ENCODE measurements around the gene CHSY1.

- TF ChIP-seq ZNF274 (IDR thresholded peaks at IDR 0.05; ENCODE audit: low read depth, low read length): no peak
- TF ChIP-seq YY1 (IDR thresholded peaks at IDR 0.05; ENCODE audit: insufficient read depth, insufficient read length): no peak
Observed at GRCh38 chr15:101207867-101208288, 44.0 kb downstream of the CHSY1 start.
